Measurements from ENCODE around the gene LMAN1.

Gene LMAN1

DNA sequence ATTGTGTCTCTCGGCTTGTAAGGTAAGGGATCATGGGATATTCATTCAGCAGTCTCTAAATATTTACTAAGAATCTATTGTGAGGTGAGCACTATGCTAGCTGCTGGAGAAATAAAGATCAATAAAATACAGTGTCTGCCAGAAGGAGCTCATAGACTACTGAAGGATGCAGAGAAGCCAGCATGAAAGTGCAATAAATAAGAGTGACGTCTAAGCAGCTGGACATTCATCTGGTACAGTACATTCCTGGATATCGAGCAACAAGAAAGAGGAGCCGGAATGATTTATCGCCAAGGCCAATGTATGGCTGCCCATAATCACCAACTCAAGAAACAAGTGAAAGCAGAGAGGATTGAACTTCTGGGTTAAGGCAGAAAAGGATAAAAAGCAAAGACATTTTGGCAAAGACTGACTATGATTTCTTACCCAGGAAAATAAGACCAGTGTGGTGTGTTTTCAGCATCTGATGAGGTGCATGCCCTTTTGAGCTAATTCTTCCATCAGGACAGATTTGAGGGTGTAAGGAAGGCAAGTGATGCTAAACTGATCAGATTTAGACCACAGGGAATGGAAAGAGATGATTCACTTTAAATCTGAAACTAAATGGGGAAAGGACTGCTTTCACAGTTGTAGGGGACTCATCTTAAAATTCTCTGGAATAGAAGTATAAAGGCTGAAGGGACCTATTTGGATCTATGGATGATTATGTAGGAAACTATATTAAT lies 18.7 kb upstream of the LMAN1 start:
- Histone ChIP-seq H3K36me3 (replicated peaks in 1 of 2; ENCODE audit: control insufficient read depth in 2 of 2, insufficient read depth in 2 of 2, low read length in 2 of 2) (no peaks in the 10 kb centered on the region), H2AFZ (ENCODE audit: low read length) (no peak overlapping the region), H3K27ac (replicated peaks; ENCODE audit: low read length) (peak overlapping the region; percentile 95), H3K4me2 (ENCODE audit: insufficient read depth, low read length, poor library complexity, severe bottlenecking) (no peak overlapping the region), H3K18ac (ENCODE audit: low read length) (no peak overlapping the region), H3K23ac (ENCODE audit: low read depth, low read length, poor library complexity) (no peak overlapping the region), H2BK12ac (ENCODE audit: low read length) (no peak overlapping the region), H3K9me3 (replicated peaks in 1 of 2; ENCODE audit: control insufficient read depth in 2 of 2, insufficient read depth in 1 of 2, low read depth in 1 of 2, low read length in 2 of 2) (no peaks in the 10 kb centered on the region), H3K4ac (ENCODE audit: low read length) (no peak overlapping the region), H2BK120ac (ENCODE audit: low read depth, low read length) (no peak overlapping the region), H2BK5ac (ENCODE audit: low read length) (no peak overlapping the region), H3K4me3 (ENCODE audit: low read length in 2 of 2) (no peak overlapping the region), H3K4me1 (ENCODE audit: control insufficient read depth in 2 of 2, insufficient read depth in 1 of 2, low read depth in 1 of 2, low read length in 2 of 2) (peaks cover 3 to 30% of the 10 kb centered on the region in 2 donors), H4K91ac (ENCODE audit: low read depth, low read length, poor library complexity) (no peak overlapping the region), H2AK5ac (ENCODE audit: low read depth, low read length) (no peak overlapping the region), H3K27me3 (ENCODE audit: control insufficient read depth in 3 of 3, insufficient read depth in 3 of 3, low read depth in 1 of 3, low read length in 3 of 3) (peaks cover 0 to 53% (median 0%) of the 10 kb centered on the region in 3 experiments), H3K79me1 (ENCODE audit: low read depth, low read length) (no peaks in the 10 kb centered on the region), H3K9ac (ENCODE audit: low read depth, low read length, poor library complexity) (no peak overlapping the region), H2BK15ac (ENCODE audit: low read length) (no peak overlapping the region), H4K8ac (ENCODE audit: low read depth, low read length) (no peak overlapping the region), H3K14ac (ENCODE audit: low read length) (no peak overlapping the region)
- DNase-seq (ENCODE audit: low spot score) = no peak
- WGBS, 2 donors (ENCODE audit: extremely low coverage in 2 of 2, insufficient read length in 2 of 2, insufficient replicate concordance in 1 of 2) = no CpG with 5 or more reads among the region's 5 CpGs

DNA sequence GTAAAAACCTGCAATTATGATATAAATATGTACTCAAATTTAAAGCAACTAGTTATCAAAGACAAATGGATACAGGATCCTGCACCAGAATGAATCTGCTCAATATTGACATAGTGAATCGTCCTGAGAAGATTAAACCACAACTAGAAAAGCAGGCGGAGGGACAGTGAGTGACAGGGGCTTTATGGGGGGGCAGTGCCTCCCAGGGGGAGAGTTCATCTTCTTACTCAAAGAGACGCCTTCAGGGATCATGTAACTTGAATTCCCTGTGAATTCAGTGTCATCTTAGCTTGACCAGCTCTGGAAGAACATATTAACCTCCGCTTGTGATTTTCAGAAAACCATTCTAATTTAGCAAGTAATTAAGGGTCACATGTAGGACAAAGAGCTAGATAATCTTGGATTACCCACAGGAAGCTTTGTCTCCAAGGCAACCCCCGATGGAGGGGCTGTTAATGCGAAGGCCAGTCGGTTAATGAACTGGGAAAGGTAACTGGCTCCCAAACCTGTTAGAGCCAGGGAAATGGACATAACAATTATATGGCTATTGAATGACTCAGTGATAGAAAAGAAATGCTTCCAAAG lies 17.4 kb upstream of the LMAN1 start:
- DNase-seq (ENCODE audit: low spot score) = peak; percentile 74
- Histone ChIP-seq H3K4ac (ENCODE audit: low read length) (no peak overlapping the region), H3K79me1 (ENCODE audit: low read depth, low read length) (no peaks in the 10 kb centered on the region), H3K14ac (ENCODE audit: low read length) (no peak overlapping the region), H2AFZ (ENCODE audit: low read length) (no peak overlapping the region), H3K27ac (replicated peaks; ENCODE audit: low read length) (peak overlapping the region; percentile 95), H3K4me3 (ENCODE audit: low read length in 2 of 2) (no peak overlapping the region), H3K23ac (ENCODE audit: low read depth, low read length, poor library complexity) (no peak overlapping the region), H4K91ac (ENCODE audit: low read depth, low read length, poor library complexity) (no peak overlapping the region), H2BK5ac (ENCODE audit: low read length) (no peak overlapping the region), H2AK5ac (ENCODE audit: low read depth, low read length) (no peak overlapping the region), H3K9me3 (replicated peaks in 1 of 2; ENCODE audit: control insufficient read depth in 2 of 2, insufficient read depth in 1 of 2, low read depth in 1 of 2, low read length in 2 of 2) (no peaks in the 10 kb centered on the region), H3K4me2 (ENCODE audit: insufficient read depth, low read length, poor library complexity, severe bottlenecking) (no peak overlapping the region), H3K4me1 (ENCODE audit: control insufficient read depth in 2 of 2, insufficient read depth in 1 of 2, low read depth in 1 of 2, low read length in 2 of 2) (peaks cover 9 to 27% of the 10 kb centered on the region in 2 donors), H2BK15ac (ENCODE audit: low read length) (no peak overlapping the region), H2BK12ac (ENCODE audit: low read length) (no peak overlapping the region), H4K8ac (ENCODE audit: low read depth, low read length) (no peak overlapping the region), H3K9ac (ENCODE audit: low read depth, low read length, poor library complexity) (no peak overlapping the region), H3K18ac (ENCODE audit: low read length) (no peak overlapping the region), H3K27me3 (ENCODE audit: control insufficient read depth in 3 of 3, insufficient read depth in 3 of 3, low read depth in 1 of 3, low read length in 3 of 3) (peaks cover 0 to 56% (median 0%) of the 10 kb centered on the region in 3 experiments), H3K36me3 (replicated peaks in 1 of 2; ENCODE audit: control insufficient read depth in 2 of 2, insufficient read depth in 2 of 2, low read length in 2 of 2) (no peaks in the 10 kb centered on the region), H2BK120ac (ENCODE audit: low read depth, low read length) (no peak overlapping the region)
- WGBS, 2 donors (ENCODE audit: extremely low coverage in 2 of 2, insufficient read length in 2 of 2, insufficient replicate concordance in 1 of 2) = no CpG with 5 or more reads among the region's 7 CpGs

DNA sequence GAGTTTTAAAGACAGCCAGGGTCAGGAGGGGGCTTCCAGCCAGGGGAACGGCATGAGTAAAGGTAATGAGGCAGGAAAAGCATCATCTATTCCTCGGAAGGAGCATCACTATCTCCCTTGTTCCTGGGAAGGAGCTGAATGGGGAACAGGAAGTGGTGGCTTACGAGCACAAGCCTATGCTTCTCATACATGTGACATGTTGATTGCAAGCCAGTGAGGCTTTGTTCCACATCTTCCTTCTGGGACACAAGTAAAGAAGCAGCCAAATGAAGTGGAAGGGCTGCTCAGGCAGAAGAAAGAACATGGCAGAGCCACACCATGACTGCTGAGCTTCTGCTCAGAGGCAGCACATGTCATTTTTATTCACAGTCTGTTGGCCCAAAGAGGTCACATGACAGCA lies 15.1 kb upstream of the LMAN1 start:
- H3K27me3 ChIP-seq (ENCODE audit: control insufficient read depth in 3 of 3, insufficient read depth in 3 of 3, low read depth in 1 of 3, low read length in 3 of 3) = peaks cover 0 to 44% (median 0%) of the 10 kb centered on the region in 3 experiments
- no peak overlapping the region for H3K18ac ChIP-seq (ENCODE audit: low read length)
- no peak overlapping the region for H2BK12ac ChIP-seq (ENCODE audit: low read length)
- H3K9ac ChIP-seq (ENCODE audit: low read depth, low read length, poor library complexity) = no peak overlapping the region
- H3K23ac ChIP-seq (ENCODE audit: low read depth, low read length, poor library complexity) = no peak overlapping the region
- no peaks in the 10 kb centered on the region for H3K79me1 ChIP-seq (ENCODE audit: low read depth, low read length)
- H3K4ac ChIP-seq (ENCODE audit: low read length) = no peak overlapping the region
- no peak overlapping the region for H4K91ac ChIP-seq (ENCODE audit: low read depth, low read length, poor library complexity)
- DNase-seq (ENCODE audit: low spot score) = no peak
- H3K27ac ChIP-seq (replicated peaks; ENCODE audit: low read length) = peak overlapping the region; percentile 13
- H4K8ac ChIP-seq (ENCODE audit: low read depth, low read length) = no peak overlapping the region
- peak overlapping the region; percentile 31 for H2AFZ ChIP-seq (ENCODE audit: low read length)
- H2AK5ac ChIP-seq (ENCODE audit: low read depth, low read length) = no peak overlapping the region
- H3K9me3 ChIP-seq (replicated peaks in 1 of 2; ENCODE audit: control insufficient read depth in 2 of 2, insufficient read depth in 1 of 2, low read depth in 1 of 2, low read length in 2 of 2) = no peaks in the 10 kb centered on the region
- no peaks in the 10 kb centered on the region for H3K36me3 ChIP-seq (replicated peaks in 1 of 2; ENCODE audit: control insufficient read depth in 2 of 2, insufficient read depth in 2 of 2, low read length in 2 of 2)
- no peak overlapping the region for H2BK5ac ChIP-seq (ENCODE audit: low read length)
- WGBS, 2 donors (ENCODE audit: extremely low coverage in 2 of 2, insufficient read length in 2 of 2, insufficient replicate concordance in 1 of 2) = no CpG with 5 or more reads among the region's 3 CpGs
- no peak overlapping the region for H2BK15ac ChIP-seq (ENCODE audit: low read length)
- H3K14ac ChIP-seq (ENCODE audit: low read length) = no peak overlapping the region
- H2BK120ac ChIP-seq (ENCODE audit: low read depth, low read length) = no peak overlapping the region
- H3K4me2 ChIP-seq (ENCODE audit: insufficient read depth, low read length, poor library complexity, severe bottlenecking) = no peak overlapping the region
- H3K4me3 ChIP-seq (ENCODE audit: low read length in 2 of 2) = no peak overlapping the region
- H3K4me1 ChIP-seq (ENCODE audit: control insufficient read depth in 2 of 2, insufficient read depth in 1 of 2, low read depth in 1 of 2, low read length in 2 of 2) = peaks cover 9 to 25% of the 10 kb centered on the region in 2 donors

DNA sequence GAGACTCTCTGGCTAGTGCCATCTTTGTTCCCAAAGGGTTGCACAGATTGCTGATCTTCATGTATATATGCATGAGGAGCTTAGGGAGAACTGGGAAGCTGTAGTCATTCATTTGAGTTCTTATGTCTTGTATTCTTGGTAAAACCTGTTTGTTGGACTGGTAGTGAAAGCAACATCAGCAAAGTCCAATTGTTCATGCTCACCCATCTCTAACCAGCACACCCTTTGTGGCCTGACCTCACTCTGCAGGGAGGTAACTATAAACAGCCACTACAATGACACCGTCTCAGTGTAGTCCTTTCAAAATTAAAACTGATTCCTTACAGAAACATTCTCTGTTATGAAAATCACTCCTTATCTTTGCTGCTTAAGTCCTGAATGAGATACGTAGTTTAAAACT lies 13.9 kb upstream of the LMAN1 start:
- Histone ChIP-seq H4K91ac (ENCODE audit: low read depth, low read length, poor library complexity) (no peak overlapping the region), H3K9me3 (replicated peaks in 1 of 2; ENCODE audit: control insufficient read depth in 2 of 2, insufficient read depth in 1 of 2, low read depth in 1 of 2, low read length in 2 of 2) (no peaks in the 10 kb centered on the region), H2AFZ (ENCODE audit: low read length) (peak overlapping the region; percentile 6), H2BK12ac (ENCODE audit: low read length) (no peak overlapping the region), H3K27ac (replicated peaks; ENCODE audit: low read length) (peak overlapping the region; percentile 29), H3K4me3 (ENCODE audit: low read length in 2 of 2) (no peak overlapping the region), H2BK5ac (ENCODE audit: low read length) (no peak overlapping the region), H3K4me1 (ENCODE audit: control insufficient read depth in 2 of 2, insufficient read depth in 1 of 2, low read depth in 1 of 2, low read length in 2 of 2) (peaks cover 9 to 24% of the 10 kb centered on the region in 2 donors), H3K14ac (ENCODE audit: low read length) (no peak overlapping the region), H4K8ac (ENCODE audit: low read depth, low read length) (no peak overlapping the region), H3K4me2 (ENCODE audit: insufficient read depth, low read length, poor library complexity, severe bottlenecking) (no peak overlapping the region), H2AK5ac (ENCODE audit: low read depth, low read length) (no peak overlapping the region), H3K23ac (ENCODE audit: low read depth, low read length, poor library complexity) (no peak overlapping the region), H2BK120ac (ENCODE audit: low read depth, low read length) (no peak overlapping the region), H3K27me3 (ENCODE audit: control insufficient read depth in 3 of 3, insufficient read depth in 3 of 3, low read depth in 1 of 3, low read length in 3 of 3) (peaks cover 0 to 33% (median 0%) of the 10 kb centered on the region in 3 experiments), H3K18ac (ENCODE audit: low read length) (no peak overlapping the region), H3K79me1 (ENCODE audit: low read depth, low read length) (no peaks in the 10 kb centered on the region), H3K9ac (ENCODE audit: low read depth, low read length, poor library complexity) (no peak overlapping the region), H2BK15ac (ENCODE audit: low read length) (no peak overlapping the region), H3K4ac (ENCODE audit: low read length) (no peak overlapping the region), H3K36me3 (replicated peaks in 1 of 2; ENCODE audit: control insufficient read depth in 2 of 2, insufficient read depth in 2 of 2, low read length in 2 of 2) (no peaks in the 10 kb centered on the region)
- no CpG with 5 or more reads among the region's 2 CpGs for WGBS, 2 donors (ENCODE audit: extremely low coverage in 2 of 2, insufficient read length in 2 of 2, insufficient replicate concordance in 1 of 2)
- DNase-seq (ENCODE audit: low spot score) = no peak
